Bronchial epithelial cell (primary cell): ENCODE data around the gene BRME1. TPM values are rescaled to one million over a fixed set of nuclear protein-coding genes. Genes with fewer than 3 reads are reported as not detected.
A peak's percentile ranks its signal among the peaks of the same experiment; 100 is the strongest.

Source experiments
- DNase-seq: peaks from one replicate; pipeline ENCODE4 v3.0.0-alpha.2; 2010; ENCODE audit warnings: low read depth
- FAIRE-seq: peaks from 2 replicates; lab custom pipeline; 2011; peaks lifted over from hg19 to GRCh38; lab: Jason Lieb, UNC
- H3K27me3 ChIP-seq: 2 replicates; pipeline ENCODE4 v1.5.1; 2011; ENCODE audit warnings: low read length; ENCODE audit not compliant: control insufficient read depth, insufficient read depth
- H3K36me3 ChIP-seq: 2 replicates; pipeline ENCODE4 v1.5.1; 2011; ENCODE audit warnings: low read length; ENCODE audit not compliant: control insufficient read depth, insufficient read depth
- H3K4me3 ChIP-seq: 2 replicates; pipeline ENCODE4 v1.5.1; 2011; ENCODE audit warnings: mild to moderate bottlenecking, low read depth, low read length, control low read depth
- total RNA-seq: library from RNA; depleted of rRNA; stranded (reverse); fragments of >200 nt; gene quantifications from 2 replicates; pipeline ENCODE4 v1.2.1, GENCODE V29; 2014
- TF ChIP-seq, protein P1 (sequence below): IDR thresholded peaks from 2 replicates; pipeline ENCODE4 v1.5.1; 2011; ENCODE audit warnings: mild to moderate bottlenecking, moderate library complexity, low read length, control low read depth, inconsistent platforms; ENCODE audit not compliant: insufficient read depth, severe bottlenecking

The BRME1 gene
- total RNA-seq, 1 donor from 2014 or later = 0.26 TPM

DNA sequence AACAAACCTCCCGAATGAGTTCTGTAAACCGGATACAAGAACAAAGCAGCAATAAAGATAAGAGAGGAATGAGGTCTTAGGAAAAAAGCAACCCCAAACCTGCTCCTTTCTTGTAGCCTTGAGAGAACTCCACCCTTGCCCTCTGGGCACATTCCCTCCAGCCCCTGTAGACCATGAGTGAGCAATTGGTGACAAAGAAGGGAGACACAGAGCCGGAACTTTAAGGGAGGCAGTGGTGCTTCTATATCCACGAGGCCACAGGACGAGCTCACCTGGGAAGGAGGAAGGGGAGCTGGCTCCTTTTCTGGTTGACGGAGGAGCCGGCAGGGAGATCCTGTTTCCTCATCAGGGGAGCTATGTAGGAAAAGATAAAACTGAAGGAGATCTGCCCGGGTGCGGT, 13.0 kb downstream of the BRME1 start:
- DNase-seq (no peak), FAIRE-seq (no peak)
- Histone ChIP-seq H3K4me3 (no peak overlapping the region), H3K36me3 (no peaks in the 10 kb centered on the region), H3K27me3 (no peaks in the 10 kb centered on the region)
- TF ChIP-seq, protein P1, sequence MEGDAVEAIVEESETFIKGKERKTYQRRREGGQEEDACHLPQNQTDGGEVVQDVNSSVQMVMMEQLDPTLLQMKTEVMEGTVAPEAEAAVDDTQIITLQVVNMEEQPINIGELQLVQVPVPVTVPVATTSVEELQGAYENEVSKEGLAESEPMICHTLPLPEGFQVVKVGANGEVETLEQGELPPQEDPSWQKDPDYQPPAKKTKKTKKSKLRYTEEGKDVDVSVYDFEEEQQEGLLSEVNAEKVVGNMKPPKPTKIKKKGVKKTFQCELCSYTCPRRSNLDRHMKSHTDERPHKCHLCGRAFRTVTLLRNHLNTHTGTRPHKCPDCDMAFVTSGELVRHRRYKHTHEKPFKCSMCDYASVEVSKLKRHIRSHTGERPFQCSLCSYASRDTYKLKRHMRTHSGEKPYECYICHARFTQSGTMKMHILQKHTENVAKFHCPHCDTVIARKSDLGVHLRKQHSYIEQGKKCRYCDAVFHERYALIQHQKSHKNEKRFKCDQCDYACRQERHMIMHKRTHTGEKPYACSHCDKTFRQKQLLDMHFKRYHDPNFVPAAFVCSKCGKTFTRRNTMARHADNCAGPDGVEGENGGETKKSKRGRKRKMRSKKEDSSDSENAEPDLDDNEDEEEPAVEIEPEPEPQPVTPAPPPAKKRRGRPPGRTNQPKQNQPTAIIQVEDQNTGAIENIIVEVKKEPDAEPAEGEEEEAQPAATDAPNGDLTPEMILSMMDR = no peak

DNA sequence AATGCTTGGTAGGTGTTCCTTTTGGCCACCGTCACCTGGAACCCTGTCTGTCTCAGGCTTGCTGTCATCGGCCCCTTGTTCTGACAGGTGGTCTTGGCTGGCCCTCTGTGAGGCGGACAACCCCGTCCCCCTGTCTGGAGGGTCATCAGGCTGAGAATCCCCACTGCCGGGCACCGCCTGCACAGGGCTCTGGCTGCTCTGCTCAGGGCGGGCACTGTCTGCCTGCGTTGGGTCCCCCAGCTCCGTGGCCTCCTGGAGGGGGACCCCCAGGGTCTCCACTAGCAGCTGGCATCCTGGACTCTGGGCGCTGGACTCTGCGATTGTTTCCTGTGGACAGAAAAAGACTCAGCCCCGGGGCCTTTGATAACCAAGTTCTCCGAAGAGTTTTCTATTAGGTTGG, 15.8 kb downstream of the BRME1 start:
- FAIRE-seq (no peak), DNase-seq (no peak)

DNA sequence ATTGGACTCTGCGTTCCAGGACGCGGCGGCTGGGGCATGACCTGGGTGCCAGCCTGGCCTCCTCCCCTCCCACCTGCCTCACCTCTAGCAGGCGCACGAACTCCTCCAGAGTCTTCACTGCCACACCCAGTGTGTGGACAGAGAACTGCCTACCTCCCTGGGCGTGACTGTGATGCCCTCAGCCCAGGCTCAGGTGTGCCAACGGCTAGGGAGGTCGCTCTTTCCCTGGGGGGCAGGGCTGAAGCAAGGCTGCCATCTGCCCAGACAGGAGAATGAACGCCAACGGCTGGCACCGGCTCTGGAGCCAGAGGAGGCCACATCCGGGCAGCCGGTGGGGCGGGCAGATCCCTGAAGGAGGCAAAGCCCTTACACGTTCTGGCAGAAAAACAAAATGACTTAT, 17.6 kb downstream of the BRME1 start:
- TF ChIP-seq, protein P1 = peak; percentile 26
- Histone ChIP-seq H3K4me3 (no peak overlapping the region), H3K36me3 (no peaks in the 10 kb centered on the region), H3K27me3 (no peaks in the 10 kb centered on the region)
- FAIRE-seq (no peak), DNase-seq (no peak)

More for the DNA sequence above, 15.8 kb downstream of the BRME1 start:
- no peaks in the 10 kb centered on the region for H3K36me3 ChIP-seq
- no peak overlapping the region for H3K4me3 ChIP-seq
- TF ChIP-seq, protein P1 = no peak
- no peaks in the 10 kb centered on the region for H3K27me3 ChIP-seq

DNA sequence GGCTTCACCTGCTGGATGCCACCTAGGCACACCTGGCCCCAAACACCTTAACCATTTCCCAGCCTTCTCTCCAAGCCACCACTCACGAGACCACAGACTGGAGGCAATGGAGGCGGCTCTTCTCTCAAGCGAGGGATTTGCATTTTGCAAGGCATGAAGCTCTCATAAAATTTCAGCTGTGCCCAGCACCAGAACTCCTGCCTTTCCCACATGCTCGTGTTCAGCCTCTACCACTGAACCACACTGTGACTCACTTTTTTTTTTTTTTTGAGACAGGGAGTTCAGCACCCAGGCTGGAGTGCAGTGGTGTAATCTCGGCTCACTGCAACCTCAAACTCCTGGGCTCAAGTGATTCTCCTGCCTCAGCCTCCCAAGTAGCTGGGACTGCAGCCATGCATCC, 18.4 kb downstream of the BRME1 start:
- no peak for FAIRE-seq
- H3K4me3 ChIP-seq = no peak overlapping the region

DNA sequence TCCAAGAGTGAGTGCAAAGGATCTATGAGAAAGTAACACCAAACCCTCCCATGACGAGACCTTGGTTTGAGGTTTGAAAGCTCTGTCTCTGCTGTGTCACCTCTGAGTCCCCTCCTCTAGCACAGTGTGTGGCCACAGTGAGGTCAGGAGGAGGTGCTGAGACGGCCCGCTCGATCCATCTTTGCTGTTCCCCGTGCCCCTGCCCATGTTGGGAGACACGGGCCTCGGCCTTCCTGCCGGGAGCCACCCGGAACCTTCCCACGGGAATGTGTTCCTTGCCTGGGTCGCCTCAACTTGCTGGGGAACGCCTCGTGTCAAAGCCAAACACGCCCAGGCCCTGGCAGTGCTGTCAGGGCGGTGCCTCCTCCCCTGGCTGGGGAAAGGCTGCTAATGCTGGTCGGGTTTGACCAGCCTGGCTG, 18.9 kb downstream of the BRME1 start:
- TF ChIP-seq, protein P1 = no peak

More for the DNA sequence above, 18.4 kb downstream of the BRME1 start:
- DNase-seq = peak; percentile 69
- Histone ChIP-seq H3K27me3 (no peaks in the 10 kb centered on the region), H3K36me3 (no peaks in the 10 kb centered on the region)
- TF ChIP-seq, protein P1 = no peak

DNA sequence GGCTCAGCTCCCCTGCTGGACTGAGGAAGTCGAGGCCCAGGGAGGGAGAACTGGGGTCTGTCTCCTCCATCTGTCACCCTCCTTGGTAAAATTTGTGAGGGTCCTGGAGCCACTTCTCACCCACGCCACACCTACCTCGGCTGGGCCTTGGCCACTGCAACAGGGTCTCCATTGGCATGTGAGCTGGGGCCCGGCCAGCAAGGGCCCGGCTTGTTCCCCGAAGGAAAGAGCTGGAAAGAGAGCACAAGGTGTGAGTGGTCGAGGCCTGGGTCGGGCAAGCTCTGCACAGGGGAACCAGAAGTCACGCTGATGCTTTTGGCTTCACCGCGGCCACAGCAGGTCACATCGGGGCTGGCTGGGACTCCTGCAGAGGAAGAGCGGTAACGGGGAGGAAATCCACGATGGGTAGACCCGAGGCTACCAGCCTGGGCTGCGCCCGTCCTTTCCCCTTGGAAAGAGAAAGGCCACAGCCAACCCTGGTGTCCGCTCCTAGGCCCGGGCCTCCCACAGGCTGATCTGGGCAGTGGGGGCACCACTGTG, 20.0 kb downstream of the BRME1 start:
- Histone ChIP-seq H3K4me3 (no peak overlapping the region), H3K27me3 (no peaks in the 10 kb centered on the region), H3K36me3 (no peaks in the 10 kb centered on the region)
- FAIRE-seq = no peak
- no peak for DNase-seq
- TF ChIP-seq, protein P1 = no peak

More for the DNA sequence above, 18.9 kb downstream of the BRME1 start:
- FAIRE-seq (no peak), DNase-seq (no peak)
- H3K36me3 ChIP-seq = no peaks in the 10 kb centered on the region
- H3K4me3 ChIP-seq = no peak overlapping the region
- no peaks in the 10 kb centered on the region for H3K27me3 ChIP-seq
